HEK293 (cell line): Measurements from ENCODE around the gene TSPAN11.

Experiments
- CTCF ChIA-PET: fragments of 350-600 bp; formaldehyde crosslinking; extraction: SDS; loops from one replicate; lab custom pipeline; 2021; ENCODE audit warnings: antibody characterized with exemption; lab: Yijun Ruan, JAX
- POLR2A ChIA-PET: fragments of 300-600 bp; formaldehyde crosslinking; extraction: SDS; loops from one replicate; lab custom pipeline; 2020; ENCODE audit warnings: antibody characterized with exemption, inconsistent platforms; lab: Yijun Ruan, JAX
- H3K27ac ChIP-seq: fragments of 200-500 bp; sonication (Bioruptor generic); 2 replicates; pipeline ENCODE4 v1.5.1; 2014; ENCODE audit warnings: low read depth, low read length, control low read depth, inconsistent platforms; ENCODE audit errors: extremely low read depth
- H3K36me3 ChIP-seq, 2 experiments: fragments of 200-500 bp in 1 of 2; sonication (Bioruptor generic) in 1 of 2; 1 replicate in 1 of 2; 2 replicates in 1 of 2; pipeline ENCODE4 v1.5.1; 2014 to 2017; ENCODE audit warnings: inconsistent platforms in 2 of 2, low read length in 2 of 2; ENCODE audit not compliant: control insufficient read depth in 2 of 2, insufficient read depth in 1 of 2
- H3K4me1 ChIP-seq: fragments of 200-500 bp; sonication (Bioruptor generic); 2 replicates; pipeline ENCODE4 v1.5.1; 2014; ENCODE audit warnings: mild to moderate bottlenecking, low read length, inconsistent platforms; ENCODE audit not compliant: control insufficient read depth, insufficient read depth
- H3K4me3 ChIP-seq: 2 replicates; pipeline ENCODE4 v1.5.1; 2011; ENCODE audit warnings: low read depth, mild to moderate bottlenecking, control low read depth, low read length, moderate library complexity
- H3K9me3 ChIP-seq: fragments of 200-500 bp; sonication (Bioruptor generic); 2 replicates; pipeline ENCODE4 v1.5.1; 2014; ENCODE audit warnings: low read depth, low read length, inconsistent platforms; ENCODE audit not compliant: control insufficient read depth, insufficient read depth
- GLIS1 ChIP-seq: fragments of 450-650 bp; formaldehyde crosslinking; IDR thresholded peaks from 2 replicates; pipeline ENCODE4 v1.5.1; 2016; ENCODE audit warnings: missing biosample characterization, missing genetic modification characterization
- HOXD13 ChIP-seq: sonication (generic); formaldehyde crosslinking; IDR thresholded peaks from 2 replicates; pipeline ENCODE4 v1.8.0; 2022; ENCODE audit warnings: missing genetic modification reagents, borderline replicate concordance
- SCRT1 ChIP-seq: fragments of 450-650 bp; formaldehyde crosslinking; IDR thresholded peaks from 2 replicates; pipeline ENCODE4 v1.5.1; 2016; ENCODE audit warnings: missing biosample characterization, missing genetic modification characterization, borderline replicate concordance
- SP7 ChIP-seq: fragments of 450-650 bp; formaldehyde crosslinking; IDR thresholded peaks from 2 replicates; pipeline ENCODE4 v1.5.1; 2016; ENCODE audit warnings: missing biosample characterization, missing genetic modification characterization
- ZBTB17 ChIP-seq: fragments of 450-650 bp; formaldehyde crosslinking; IDR thresholded peaks from 2 replicates; pipeline ENCODE4 v1.5.1; 2016; ENCODE audit warnings: missing biosample characterization, missing genetic modification characterization
- ZBTB20 ChIP-seq: fragments of 450-650 bp; formaldehyde crosslinking; IDR thresholded peaks from 2 replicates; pipeline ENCODE4 v1.5.1; 2016; ENCODE audit warnings: missing biosample characterization, missing genetic modification characterization
- ZBTB8A ChIP-seq: fragments of 450-650 bp; formaldehyde crosslinking; IDR thresholded peaks from 2 replicates; pipeline ENCODE4 v1.5.1; 2016; ENCODE audit warnings: missing biosample characterization, missing genetic modification characterization
- ZNF214 ChIP-seq: fragments of 450-650 bp; formaldehyde crosslinking; IDR thresholded peaks from 2 replicates; pipeline ENCODE4 v1.5.1; 2017; ENCODE audit warnings: missing biosample characterization, mild to moderate bottlenecking, missing genetic modification characterization, borderline replicate concordance
- ZNF239 ChIP-seq: fragments of 450-650 bp; formaldehyde crosslinking; IDR thresholded peaks from 2 replicates; pipeline ENCODE4 v1.5.1; 2016; ENCODE audit warnings: missing biosample characterization, missing genetic modification characterization
- ZNF292 ChIP-seq: fragments of 450-650 bp; formaldehyde crosslinking; IDR thresholded peaks from 2 replicates; pipeline ENCODE4 v1.5.1; 2016; ENCODE audit warnings: low read depth, missing biosample characterization, missing genetic modification characterization, borderline replicate concordance
- ZNF335 ChIP-seq: fragments of 450-650 bp; formaldehyde crosslinking; conservative IDR thresholded peaks from 2 replicates; pipeline ENCODE4 v1.5.1; 2016; ENCODE audit warnings: missing biosample characterization, missing genetic modification characterization
- ZNF350 ChIP-seq: fragments of 450-650 bp; formaldehyde crosslinking; IDR thresholded peaks from 2 replicates; pipeline ENCODE4 v1.5.0; 2017; ENCODE audit warnings: missing biosample characterization, mild to moderate bottlenecking, missing genetic modification characterization
- ZNF354C ChIP-seq: fragments of 450-650 bp; formaldehyde crosslinking; IDR thresholded peaks from 2 replicates; pipeline ENCODE4 v1.5.1; 2016; ENCODE audit warnings: missing biosample characterization, missing genetic modification characterization, low read depth, borderline replicate concordance
- ZNF416 ChIP-seq: fragments of 450-650 bp; formaldehyde crosslinking; IDR thresholded peaks from 2 replicates; pipeline ENCODE4 v1.5.1; 2016; ENCODE audit warnings: missing biosample characterization, missing genetic modification characterization
- ZNF544 ChIP-seq: fragments of 450-650 bp; formaldehyde crosslinking; IDR thresholded peaks from 2 replicates; pipeline ENCODE4 v1.5.0; 2017; ENCODE audit warnings: missing biosample characterization, missing genetic modification characterization
- ZNF548 ChIP-seq: fragments of 450-650 bp; formaldehyde crosslinking; IDR thresholded peaks from 2 replicates; pipeline ENCODE4 v1.5.1; 2016; ENCODE audit warnings: missing biosample characterization, missing genetic modification characterization
- ZNF555 ChIP-seq: fragments of 450-650 bp; formaldehyde crosslinking; conservative IDR thresholded peaks from 2 replicates; pipeline ENCODE4 v1.5.1; 2017; ENCODE audit warnings: missing biosample characterization, mild to moderate bottlenecking, missing genetic modification characterization, inconsistent platforms
- ZNF600 ChIP-seq: fragments of 450-650 bp; formaldehyde crosslinking; IDR thresholded peaks from 2 replicates; pipeline ENCODE4 v1.5.1; 2016; ENCODE audit warnings: missing biosample characterization, missing genetic modification characterization
- ZNF654 ChIP-seq: fragments of 450-650 bp; formaldehyde crosslinking; IDR thresholded peaks from 2 replicates; pipeline ENCODE4 v1.5.1; 2016; ENCODE audit warnings: low read depth, missing biosample characterization, missing genetic modification characterization
- ZNF837 ChIP-seq: fragments of 450-650 bp; formaldehyde crosslinking; IDR thresholded peaks from 2 replicates; pipeline ENCODE4 v1.5.1; 2016; ENCODE audit warnings: missing biosample characterization, missing genetic modification characterization
- ZSCAN16 ChIP-seq: fragments of 450-650 bp; formaldehyde crosslinking; IDR thresholded peaks from 2 replicates; pipeline ENCODE4 v1.5.1; 2016; ENCODE audit warnings: missing biosample characterization, missing genetic modification characterization
- TF ChIP-seq, protein P1 (sequence below): fragments of 450-650 bp; formaldehyde crosslinking; IDR thresholded peaks from 2 replicates; pipeline ENCODE4 v1.5.1; 2016; ENCODE audit warnings: missing biosample characterization, missing genetic modification characterization, low read depth
- TF ChIP-seq, protein P2 (sequence below): fragments of 450-650 bp; formaldehyde crosslinking; IDR thresholded peaks from 2 replicates; pipeline ENCODE4 v1.5.0; 2017; ENCODE audit warnings: missing biosample characterization, missing genetic modification characterization, borderline replicate concordance
- TF ChIP-seq, protein P3 (sequence below): fragments of 450-650 bp; formaldehyde crosslinking; IDR thresholded peaks from 2 replicates; pipeline ENCODE4 v1.5.1; 2017; ENCODE audit warnings: missing biosample characterization, missing genetic modification characterization

TSPAN11 gene

DNA sequence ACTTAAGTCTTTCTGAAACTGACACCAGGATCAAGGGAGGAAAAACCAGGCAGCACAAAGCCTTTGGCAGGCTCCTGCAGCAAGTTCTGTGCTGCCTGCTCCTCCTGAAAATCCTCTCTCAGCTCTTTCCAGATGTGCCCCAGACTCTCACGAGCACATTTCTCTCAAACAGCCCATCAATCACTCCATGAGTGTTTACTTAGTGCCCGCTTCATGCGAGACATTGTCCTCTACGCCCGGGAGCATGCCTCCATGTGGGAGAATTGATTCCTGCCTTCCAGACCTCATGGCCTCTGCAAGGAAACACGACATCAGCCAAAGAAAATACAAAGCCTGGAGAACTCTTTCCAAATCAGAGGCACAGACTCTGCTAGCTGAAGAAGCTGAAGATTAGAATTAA lies 46.5 kb upstream of the TSPAN11 start (continued):
- TF ChIP-seq ZBTB20 (tag by site-specific recombination) (peak; percentile 49; the same call in 1 of the 2 replicates), SP7 (tag by site-specific recombination) (peak; percentile 35), GLIS1 (peak; percentile 58), ZBTB17 (tag by site-specific recombination) (peak; percentile 51; the same call in 1 of the 2 replicates), ZBTB8A (tag by site-specific recombination) (peak; percentile 48), ZNF544 (tag by site-specific recombination) (no peak), ZNF335 (tag by site-specific recombination) (0 out of 2 replicates have a peak, but pooled peaks have one; percentile 21)

DNA sequence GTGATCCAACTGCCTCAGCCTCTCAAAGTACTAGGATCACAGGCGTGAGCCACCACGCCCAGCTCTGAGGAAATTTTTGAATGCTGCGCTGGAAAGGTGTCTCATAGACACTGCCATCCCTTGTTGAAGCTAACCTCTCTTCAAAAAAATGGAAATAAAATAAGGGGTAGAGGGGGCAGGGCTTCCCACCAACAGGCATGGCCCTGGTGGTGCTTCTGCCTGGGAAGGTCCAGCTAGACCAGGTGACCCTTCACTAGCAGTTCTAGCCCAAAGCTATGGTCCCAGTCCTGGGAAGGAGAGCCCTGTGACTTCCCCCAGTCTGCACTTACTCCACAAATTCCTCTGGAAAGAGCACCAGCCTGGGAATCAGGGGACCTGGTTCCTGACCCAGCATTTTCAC lies 45.7 kb upstream of the TSPAN11 start:
- H3K27ac ChIP-seq: no peak overlapping the region
- H3K9me3 ChIP-seq: no peaks in the 10 kb centered on the region
- H3K4me1 ChIP-seq: no peaks in the 10 kb centered on the region; the same call in 1 of the 2 replicates
- no peak overlapping the region for H3K4me3 ChIP-seq
- POLR2A ChIA-PET: no interaction called here
- no peaks in the 10 kb centered on the region for H3K36me3 ChIP-seq
- TF ChIP-seq ZNF416 (tag by site-specific recombination) (no peak), ZNF239 (tag by site-specific recombination) (no peak), ZNF600 (tag by site-specific recombination) (no peak), ZNF350 (no peak), ZNF292 (no peak), ZNF837 (no peak), ZSCAN16 (no peak), SCRT1 (tag by site-specific recombination) (no peak), ZNF354C (tag by site-specific recombination) (no peak)
- TF ChIP-seq, all 188 proteins: peak for 0
- CTCF ChIA-PET: interaction anchor here (0.6 to 0.8 kb wide), 2 partner anchors 30 to 198 kb away, joined by 4 read pairs; no protein-coding TSS in a partner anchor

DNA sequence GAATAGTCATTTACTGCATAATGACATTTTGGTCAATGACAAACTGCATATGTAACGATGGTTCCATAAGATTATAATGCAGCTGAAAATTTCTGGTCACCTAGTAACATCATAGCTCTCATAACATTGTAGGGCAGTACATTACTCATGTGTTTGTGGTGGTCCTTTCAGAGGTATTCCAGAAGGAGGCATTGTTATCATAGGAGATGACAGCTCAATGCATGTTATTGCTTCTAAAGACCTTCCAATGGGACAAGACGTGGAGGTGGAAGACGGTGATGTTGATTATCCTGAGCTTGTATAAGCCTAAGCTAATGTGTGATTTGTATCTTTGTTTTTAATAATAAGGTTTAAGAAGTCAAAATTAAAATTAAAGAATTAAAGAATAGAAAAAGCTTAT lies 43.8 kb upstream of the TSPAN11 start:
- H3K27ac ChIP-seq: no peak overlapping the region
- ChIA-PET POLR2A (interaction anchor here (0.5 kb wide), 1 partner anchor 386 kb away, joined by 4 read pairs; no protein-coding TSS in a partner anchor), CTCF (interaction anchor here (0.6 to 1.7 kb wide), 8 partner anchors 9 to 1089 kb away, joined by 3 to 9 read pairs (median 3); no protein-coding TSS in a partner anchor)
- H3K4me3 ChIP-seq: no peak overlapping the region
- TF ChIP-seq ZNF548 (tag by site-specific recombination): no peak
- TF ChIP-seq ZNF654 (tag by site-specific recombination): peak; percentile 25
- no peaks in the 10 kb centered on the region; the same call in 1 of the 2 replicates for H3K4me1 ChIP-seq
- no peaks in the 10 kb centered on the region for H3K9me3 ChIP-seq
- H3K36me3 ChIP-seq: no peaks in the 10 kb centered on the region

DNA sequence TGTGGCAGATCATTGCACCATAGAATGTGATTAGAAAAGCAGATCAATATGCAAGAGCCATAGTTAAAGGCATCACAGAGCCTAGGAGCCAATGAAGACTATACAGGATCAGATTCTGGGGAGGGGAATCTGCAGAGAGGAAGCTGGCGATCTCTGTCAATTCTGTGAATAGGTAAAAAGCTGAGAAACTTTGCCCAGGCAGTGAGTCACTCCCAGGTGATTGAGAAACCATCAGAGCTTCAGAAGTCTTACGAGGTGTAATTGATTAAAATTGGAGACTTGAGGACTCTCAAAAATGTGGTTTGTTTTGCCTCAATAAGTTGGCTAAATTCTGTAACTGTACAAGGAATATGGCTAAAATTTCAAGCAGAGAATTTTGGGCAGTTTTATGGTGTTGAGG lies 41.7 kb upstream of the TSPAN11 start:
- POLR2A ChIA-PET: no interaction called here
- TF ChIP-seq HOXD13 (CRISPR knock-in tag): no peak
- no peak for TF ChIP-seq ZNF214
- TF ChIP-seq, protein P1, sequence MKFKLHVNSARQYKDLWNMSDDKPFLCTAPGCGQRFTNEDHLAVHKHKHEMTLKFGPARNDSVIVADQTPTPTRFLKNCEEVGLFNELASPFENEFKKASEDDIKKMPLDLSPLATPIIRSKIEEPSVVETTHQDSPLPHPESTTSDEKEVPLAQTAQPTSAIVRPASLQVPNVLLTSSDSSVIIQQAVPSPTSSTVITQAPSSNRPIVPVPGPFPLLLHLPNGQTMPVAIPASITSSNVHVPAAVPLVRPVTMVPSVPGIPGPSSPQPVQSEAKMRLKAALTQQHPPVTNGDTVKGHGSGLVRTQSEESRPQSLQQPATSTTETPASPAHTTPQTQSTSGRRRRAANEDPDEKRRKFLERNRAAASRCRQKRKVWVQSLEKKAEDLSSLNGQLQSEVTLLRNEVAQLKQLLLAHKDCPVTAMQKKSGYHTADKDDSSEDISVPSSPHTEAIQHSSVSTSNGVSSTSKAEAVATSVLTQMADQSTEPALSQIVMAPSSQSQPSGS (tag by site-specific recombination): no peak
- no peak for TF ChIP-seq ZNF555
- TF ChIP-seq, protein P2, sequence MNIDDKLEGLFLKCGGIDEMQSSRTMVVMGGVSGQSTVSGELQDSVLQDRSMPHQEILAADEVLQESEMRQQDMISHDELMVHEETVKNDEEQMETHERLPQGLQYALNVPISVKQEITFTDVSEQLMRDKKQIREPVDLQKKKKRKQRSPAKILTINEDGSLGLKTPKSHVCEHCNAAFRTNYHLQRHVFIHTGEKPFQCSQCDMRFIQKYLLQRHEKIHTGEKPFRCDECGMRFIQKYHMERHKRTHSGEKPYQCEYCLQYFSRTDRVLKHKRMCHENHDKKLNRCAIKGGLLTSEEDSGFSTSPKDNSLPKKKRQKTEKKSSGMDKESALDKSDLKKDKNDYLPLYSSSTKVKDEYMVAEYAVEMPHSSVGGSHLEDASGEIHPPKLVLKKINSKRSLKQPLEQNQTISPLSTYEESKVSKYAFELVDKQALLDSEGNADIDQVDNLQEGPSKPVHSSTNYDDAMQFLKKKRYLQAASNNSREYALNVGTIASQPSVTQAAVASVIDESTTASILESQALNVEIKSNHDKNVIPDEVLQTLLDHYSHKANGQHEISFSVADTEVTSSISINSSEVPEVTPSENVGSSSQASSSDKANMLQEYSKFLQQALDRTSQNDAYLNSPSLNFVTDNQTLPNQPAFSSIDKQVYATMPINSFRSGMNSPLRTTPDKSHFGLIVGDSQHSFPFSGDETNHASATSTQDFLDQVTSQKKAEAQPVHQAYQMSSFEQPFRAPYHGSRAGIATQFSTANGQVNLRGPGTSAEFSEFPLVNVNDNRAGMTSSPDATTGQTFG (tag by site-specific recombination): no peak
- TF ChIP-seq, protein P3, sequence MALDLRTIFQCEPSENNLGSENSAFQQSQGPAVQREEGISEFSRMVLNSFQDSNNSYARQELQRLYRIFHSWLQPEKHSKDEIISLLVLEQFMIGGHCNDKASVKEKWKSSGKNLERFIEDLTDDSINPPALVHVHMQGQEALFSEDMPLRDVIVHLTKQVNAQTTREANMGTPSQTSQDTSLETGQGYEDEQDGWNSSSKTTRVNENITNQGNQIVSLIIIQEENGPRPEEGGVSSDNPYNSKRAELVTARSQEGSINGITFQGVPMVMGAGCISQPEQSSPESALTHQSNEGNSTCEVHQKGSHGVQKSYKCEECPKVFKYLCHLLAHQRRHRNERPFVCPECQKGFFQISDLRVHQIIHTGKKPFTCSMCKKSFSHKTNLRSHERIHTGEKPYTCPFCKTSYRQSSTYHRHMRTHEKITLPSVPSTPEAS: no peak
- no peak for TF ChIP-seq ZNF239 (tag by site-specific recombination)
- no peak for TF ChIP-seq ZSCAN16
- TF ChIP-seq ZNF654 (tag by site-specific recombination): no peak

More for the DNA sequence above, 41.7 kb upstream of the TSPAN11 start:
- Histone ChIP-seq H3K9me3 (no peaks in the 10 kb centered on the region), H3K4me1 (no peaks in the 10 kb centered on the region; the same call in 1 of the 2 replicates), H3K27ac (no peak overlapping the region), H3K4me3 (no peak overlapping the region), H3K36me3 (no peaks in the 10 kb centered on the region)
- CTCF ChIA-PET: interaction anchor here (1.3 kb wide), 1 partner anchor 101 kb away, joined by 5 read pairs; no protein-coding TSS in a partner anchor
